Measurements from ENCODE around the gene NCF2. TPM values are rescaled to one million over a fixed set of nuclear protein-coding genes. Genes with fewer than 3 reads are reported as not detected.
"Not testable (repeated sequence)": the region's sequence is repeated elsewhere in the genome, so short reads cannot be mapped to it uniquely, and the experiment has no call there.

NCF2 gene
- total RNA-seq, 2 experiments from 2014 or later: 4.0 to 5.4 TPM

DNA sequence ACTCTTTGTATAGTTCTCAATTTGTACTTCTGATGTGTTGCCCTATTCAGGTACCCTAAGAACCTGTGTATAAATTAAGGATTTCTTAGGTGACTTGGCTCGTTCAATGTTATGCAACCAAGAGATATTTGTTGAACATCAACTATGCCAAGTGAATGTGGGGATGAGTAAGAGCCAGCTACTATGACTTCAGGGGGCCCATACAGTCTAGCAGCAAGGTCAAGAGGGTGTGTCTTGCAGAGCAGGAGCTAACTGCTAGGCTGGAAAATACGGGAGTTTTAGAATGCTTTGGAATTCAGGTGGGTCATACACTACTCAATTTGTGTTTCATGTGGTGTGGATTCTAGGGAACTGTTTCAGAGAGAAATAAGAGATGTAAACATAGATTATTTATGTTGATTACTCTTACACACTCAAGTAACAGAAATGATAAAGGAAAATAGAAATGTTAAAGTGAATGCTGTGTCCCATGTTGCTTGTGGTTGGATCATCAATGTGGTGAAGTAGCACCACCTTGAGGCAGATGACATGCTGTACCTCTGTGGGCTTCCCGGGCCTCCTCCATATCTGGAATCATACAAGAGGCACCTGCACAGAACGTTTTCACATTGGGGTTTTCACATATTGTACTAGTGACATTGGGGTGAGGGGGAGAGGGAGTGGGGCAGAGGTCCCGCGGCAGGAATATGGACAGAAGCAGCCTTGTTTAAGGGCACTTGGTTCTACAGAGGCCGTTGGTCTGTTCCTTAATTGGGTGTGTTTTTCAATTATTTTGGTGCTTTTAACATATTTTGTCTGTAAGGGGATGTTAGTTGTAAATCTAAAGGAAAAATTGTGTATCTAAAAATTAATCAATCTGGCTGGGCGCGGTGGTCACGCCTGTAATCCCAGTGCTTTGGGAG lies 32.9 kb upstream of the NCF2 start:
- peaks cover 16% of the 10 kb centered on the region for H3K36me3 Mint-ChIP-seq
- no peak overlapping the region for H3K4me3 Mint-ChIP-seq
- H3K9me3 Mint-ChIP-seq: no peaks in the 10 kb centered on the region
- DNase-seq: peak; percentile 20
- peaks cover 24% of the 10 kb centered on the region for H3K4me1 Mint-ChIP-seq
- no peaks in the 10 kb centered on the region for H3K27me3 Mint-ChIP-seq
- H3K27ac Mint-ChIP-seq: peak overlapping the region; percentile 50

GRCh38 chr1:183622013-183622412 lies 31.8 kb upstream of the NCF2 start:
- no peak overlapping the region for H3K27ac Mint-ChIP-seq

GRCh38 chr1:183620311-183620710 lies 30.1 kb upstream of the NCF2 start:
- H3K9me3 Mint-ChIP-seq: no peaks in the 10 kb centered on the region
- peaks cover 11% of the 10 kb centered on the region for H3K4me1 Mint-ChIP-seq
- no peaks in the 10 kb centered on the region for H3K27me3 Mint-ChIP-seq
- H3K27ac Mint-ChIP-seq: no peak overlapping the region
- no peak for DNase-seq
- H3K36me3 Mint-ChIP-seq: peaks cover 15% of the 10 kb centered on the region
- H3K4me3 Mint-ChIP-seq: no peak overlapping the region

More at GRCh38 chr1:183622013-183622412, 31.8 kb upstream of the NCF2 start:
- no peak for DNase-seq
- H3K9me3 Mint-ChIP-seq: no peaks in the 10 kb centered on the region
- H3K4me3 Mint-ChIP-seq: no peak overlapping the region
- H3K27me3 Mint-ChIP-seq: no peaks in the 10 kb centered on the region
- H3K36me3 Mint-ChIP-seq: peaks cover 15% of the 10 kb centered on the region
- peaks cover 19% of the 10 kb centered on the region for H3K4me1 Mint-ChIP-seq

- H3K4me3 Mint-ChIP-seq: no peak overlapping the region
- no peak overlapping the region for H3K27ac Mint-ChIP-seq
- H3K9me3 Mint-ChIP-seq: no peaks in the 10 kb centered on the region
Measured at GRCh38 chr1:183619781-183620180, 29.5 kb upstream of the NCF2 start.

DNA sequence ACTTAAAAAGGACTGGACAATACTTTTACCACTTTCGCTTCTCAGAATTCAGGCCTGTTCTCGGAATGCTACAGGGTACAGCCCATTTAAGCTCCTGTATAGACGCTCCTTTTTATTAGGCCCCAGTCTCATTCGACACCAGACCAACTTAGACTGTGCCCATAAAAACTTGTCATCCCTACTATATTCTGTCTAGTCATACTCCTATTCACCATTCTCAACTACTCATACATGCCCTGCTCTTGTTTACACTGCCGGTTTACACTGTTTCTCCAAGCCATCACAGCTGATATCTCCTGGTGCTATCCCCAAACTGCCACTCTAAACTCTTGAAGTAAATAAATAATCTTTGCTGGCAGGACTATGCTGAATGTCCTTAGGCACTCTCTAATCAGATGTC lies 27.9 kb upstream of the NCF2 start:
- H3K36me3 Mint-ChIP-seq, H3K27ac Mint-ChIP-seq, DNase-seq, H3K9me3 Mint-ChIP-seq, H3K4me3 Mint-ChIP-seq, H3K27me3 Mint-ChIP-seq, H3K4me1 Mint-ChIP-seq: not testable (repeated sequence)

More at GRCh38 chr1:183619781-183620180, 29.5 kb upstream of the NCF2 start:
- Mint-ChIP-seq H3K36me3 (peaks cover 9% of the 10 kb centered on the region), H3K27me3 (no peaks in the 10 kb centered on the region), H3K4me1 (peaks cover 11% of the 10 kb centered on the region)
- no peak for DNase-seq

- H3K4me1 Mint-ChIP-seq, H3K27ac Mint-ChIP-seq, H3K4me3 Mint-ChIP-seq, H3K36me3 Mint-ChIP-seq, H3K9me3 Mint-ChIP-seq, H3K27me3 Mint-ChIP-seq, DNase-seq: not testable (repeated sequence)
Measured at GRCh38 chr1:183612975-183613374, 22.7 kb upstream of the NCF2 start.

- no peaks in the 10 kb centered on the region for H3K9me3 Mint-ChIP-seq
- DNase-seq: no peak
- no peak overlapping the region for H3K4me3 Mint-ChIP-seq
- no peak overlapping the region for H3K27ac Mint-ChIP-seq
- no peaks in the 10 kb centered on the region for H3K27me3 Mint-ChIP-seq
- no peaks in the 10 kb centered on the region for H3K4me1 Mint-ChIP-seq
- no peaks in the 10 kb centered on the region for H3K36me3 Mint-ChIP-seq
Measured at GRCh38 chr1:183612407-183612806, 22.1 kb upstream of the NCF2 start.

DNA sequence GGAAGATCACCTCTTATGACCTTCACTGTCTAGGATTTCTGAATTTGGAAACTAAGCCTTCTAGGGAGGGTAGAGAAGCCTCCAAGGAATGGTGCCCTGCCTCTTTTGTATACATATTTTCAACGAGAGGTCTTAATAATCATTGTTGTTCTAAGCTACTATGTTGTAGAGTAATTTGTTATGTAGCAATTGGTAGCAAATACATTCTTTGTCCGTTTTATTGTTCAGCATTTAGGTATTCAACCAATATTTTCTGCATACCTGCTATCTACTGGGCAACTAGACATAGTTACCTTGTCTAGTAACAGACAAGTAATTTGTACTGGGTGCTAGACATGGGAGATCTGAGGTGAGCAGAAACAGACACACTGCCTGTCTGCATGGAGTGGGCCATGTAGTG lies 20.8 kb upstream of the NCF2 start:
- DNase-seq: no peak
- Mint-ChIP-seq H3K27ac (no peak overlapping the region), H3K36me3 (no peaks in the 10 kb centered on the region), H3K4me1 (no peaks in the 10 kb centered on the region), H3K27me3 (no peaks in the 10 kb centered on the region), H3K4me3 (no peak overlapping the region), H3K9me3 (no peaks in the 10 kb centered on the region)

GRCh38 chr1:183609759-183610452 lies 19.6 kb upstream of the NCF2 start:
- Mint-ChIP-seq H3K27ac (no peak overlapping the region), H3K4me1 (no peaks in the 10 kb centered on the region), H3K4me3 (no peak overlapping the region)

GRCh38 chr1:183609313-183609712 lies 19.1 kb upstream of the NCF2 start:
- no peaks in the 10 kb centered on the region for H3K4me1 Mint-ChIP-seq
- DNase-seq: no peak
- no peaks in the 10 kb centered on the region for H3K9me3 Mint-ChIP-seq
- H3K36me3 Mint-ChIP-seq: no peaks in the 10 kb centered on the region
- no peak overlapping the region for H3K4me3 Mint-ChIP-seq
- H3K27me3 Mint-ChIP-seq: peaks cover 5% of the 10 kb centered on the region
- H3K27ac Mint-ChIP-seq: no peak overlapping the region

More at GRCh38 chr1:183609759-183610452, 19.6 kb upstream of the NCF2 start:
- no peaks in the 10 kb centered on the region for H3K9me3 Mint-ChIP-seq
- H3K27me3 Mint-ChIP-seq: peaks cover 5% of the 10 kb centered on the region
- no peaks in the 10 kb centered on the region for H3K36me3 Mint-ChIP-seq
- no peak for DNase-seq

DNA sequence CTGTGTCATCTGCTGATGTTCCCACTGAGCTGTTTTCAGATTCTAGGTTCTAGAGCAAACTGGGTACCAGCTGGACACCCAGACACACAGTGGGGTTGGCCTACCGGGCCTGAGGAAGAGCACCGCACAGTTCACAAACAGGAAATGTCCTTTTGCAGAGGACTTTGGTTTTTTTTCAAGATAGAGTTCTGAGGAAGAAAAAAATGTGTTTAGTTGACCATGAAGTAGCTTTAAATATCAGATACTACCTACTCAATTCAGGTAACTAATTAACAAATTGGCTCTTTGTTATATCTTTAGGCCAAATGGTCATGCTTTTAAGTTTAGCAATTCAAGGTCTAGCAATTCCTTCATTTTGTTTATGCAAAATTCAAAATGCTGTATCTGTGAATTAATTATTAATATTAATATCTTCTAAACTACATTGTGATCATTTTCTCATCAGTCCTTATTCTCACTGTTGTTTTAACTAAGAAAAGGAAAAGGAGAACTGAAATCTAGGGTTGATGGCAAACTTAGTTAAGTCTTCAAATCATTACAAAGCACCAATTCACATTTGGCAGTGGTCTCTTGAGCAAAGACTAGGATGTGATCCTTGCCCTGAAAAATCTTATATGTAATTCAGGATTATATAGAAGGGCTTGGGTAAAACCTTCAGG lies 17.2 kb upstream of the NCF2 start:
- Mint-ChIP-seq H3K36me3 (no peaks in the 10 kb centered on the region), H3K4me3 (no peak overlapping the region)

DNA sequence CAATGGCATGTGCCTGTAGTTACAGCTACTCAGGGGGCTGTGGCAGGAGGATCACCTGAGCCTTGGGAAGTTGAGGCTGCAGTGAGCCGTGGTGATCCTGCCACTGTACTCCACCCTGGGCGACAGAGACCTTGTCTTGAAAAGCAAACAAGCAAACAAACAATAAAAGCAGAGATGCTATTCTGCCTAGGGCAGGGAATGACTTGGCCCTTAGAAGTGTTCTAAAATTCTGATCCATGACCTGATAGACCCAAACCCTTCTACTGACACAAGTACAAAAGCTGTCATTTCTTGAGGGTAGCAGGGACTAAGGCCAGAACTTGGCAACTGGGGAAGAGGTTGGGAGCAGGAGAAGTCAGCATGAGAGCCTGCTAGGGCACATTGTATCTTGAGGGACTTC lies 15.6 kb upstream of the NCF2 start:
- Mint-ChIP-seq H3K27me3 (peaks cover 5% of the 10 kb centered on the region), H3K27ac (no peak overlapping the region), H3K4me3 (no peak overlapping the region), H3K36me3 (no peaks in the 10 kb centered on the region), H3K4me1 (peaks cover 3% of the 10 kb centered on the region), H3K9me3 (no peaks in the 10 kb centered on the region)
- DNase-seq: no peak

More for the DNA sequence above, 17.2 kb upstream of the NCF2 start:
- DNase-seq: no peak
- Mint-ChIP-seq H3K27ac (no peak overlapping the region), H3K4me1 (peaks cover 3% of the 10 kb centered on the region), H3K9me3 (no peaks in the 10 kb centered on the region), H3K27me3 (peaks cover 5% of the 10 kb centered on the region)

DNA sequence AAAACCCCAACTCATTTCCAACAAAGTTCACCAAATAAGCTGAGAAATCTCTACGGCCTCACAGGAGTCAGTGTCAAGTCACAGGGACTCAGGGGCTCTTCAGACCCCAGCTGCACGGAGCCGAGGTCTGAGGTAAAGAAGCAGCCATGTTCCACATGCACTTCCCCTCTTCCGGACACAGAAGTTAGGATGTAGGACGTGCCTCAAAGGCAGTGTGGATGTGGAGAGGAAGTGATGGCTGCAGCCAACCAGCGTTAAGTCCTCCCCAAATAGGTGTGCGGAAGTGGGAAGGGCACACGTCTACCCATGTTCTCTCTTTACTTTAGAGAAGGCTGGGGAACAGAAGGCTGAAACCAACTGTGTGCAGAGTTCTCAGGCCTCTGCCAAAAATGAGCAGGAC lies 14.6 kb upstream of the NCF2 start:
- H3K36me3 Mint-ChIP-seq: no peaks in the 10 kb centered on the region
- DNase-seq: no peak
- H3K4me3 Mint-ChIP-seq: no peak overlapping the region
- peaks cover 3% of the 10 kb centered on the region for H3K4me1 Mint-ChIP-seq
- H3K9me3 Mint-ChIP-seq: no peaks in the 10 kb centered on the region
- no peak overlapping the region for H3K27ac Mint-ChIP-seq
- peaks cover 5% of the 10 kb centered on the region for H3K27me3 Mint-ChIP-seq

DNA sequence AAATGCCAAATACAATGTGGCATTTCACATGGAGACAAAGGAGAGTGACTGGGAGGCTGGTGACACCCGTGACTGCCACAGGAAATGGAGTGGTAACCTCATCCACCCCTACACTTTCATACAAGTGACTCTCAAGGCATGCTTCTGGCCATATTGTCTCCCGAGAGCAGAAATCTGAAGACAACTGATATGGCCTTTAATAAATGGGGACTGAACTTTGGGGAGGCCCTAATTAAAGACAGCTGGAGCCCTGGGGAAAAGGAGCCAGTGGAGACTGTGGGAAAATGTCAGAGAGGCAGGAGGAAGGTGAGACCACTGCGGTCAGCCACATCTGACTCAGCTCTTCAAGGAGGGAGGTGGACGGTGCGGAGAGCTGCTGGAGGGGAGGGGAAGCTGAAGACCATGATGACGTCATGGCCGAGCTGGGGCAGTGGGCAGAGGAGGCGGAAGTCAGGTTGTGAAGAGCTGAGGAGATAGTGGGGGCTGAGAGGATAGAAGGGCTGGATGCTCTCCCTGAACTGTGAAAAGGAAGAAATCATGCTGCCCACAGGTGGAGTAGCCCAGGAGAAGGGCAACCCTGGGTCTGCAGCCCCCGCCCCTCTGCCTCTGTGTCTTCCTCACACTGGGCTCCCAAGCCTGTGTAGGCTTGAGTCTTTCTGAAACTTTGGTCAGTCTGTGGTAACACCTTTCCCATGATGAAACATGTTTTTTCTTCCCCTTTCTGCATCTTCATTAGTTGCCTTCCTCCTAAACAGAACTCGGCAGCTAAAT lies 14.0 kb upstream of the NCF2 start:
- Mint-ChIP-seq H3K9me3 (no peaks in the 10 kb centered on the region), H3K36me3 (no peaks in the 10 kb centered on the region), H3K4me1 (peaks cover 3% of the 10 kb centered on the region), H3K27ac (no peak overlapping the region), H3K27me3 (peaks cover 5% of the 10 kb centered on the region), H3K4me3 (no peak overlapping the region)
- no peak for DNase-seq
